GM18909 (cell line): ENCODE measurements around the gene PRADC1.
A peak's percentile ranks its signal among the peaks of the same experiment; 100 is the strongest.
"Not testable (repeated sequence)": the region's sequence is repeated elsewhere in the genome, so short reads cannot be mapped to it uniquely, and the experiment has no call there.

Experiments
- ATAC-seq: cut with Tn5 transposase; IDR thresholded peaks from one replicate; pipeline ENCODE4 v1.9.1; 2021; ENCODE audit warnings: mild to moderate bottlenecking; ENCODE audit not compliant: unreplicated experiment, poor library complexity

Gene PRADC1

GRCh38 chr2:73233154-73233931 lies at the start of gene PRADC1:
Gene PRADC1 (minus strand): TSS chr2:73233239. CDS start chr2:73233160, 79 bp downstream.
- ATAC-seq, result peak; percentile 92

DNA sequence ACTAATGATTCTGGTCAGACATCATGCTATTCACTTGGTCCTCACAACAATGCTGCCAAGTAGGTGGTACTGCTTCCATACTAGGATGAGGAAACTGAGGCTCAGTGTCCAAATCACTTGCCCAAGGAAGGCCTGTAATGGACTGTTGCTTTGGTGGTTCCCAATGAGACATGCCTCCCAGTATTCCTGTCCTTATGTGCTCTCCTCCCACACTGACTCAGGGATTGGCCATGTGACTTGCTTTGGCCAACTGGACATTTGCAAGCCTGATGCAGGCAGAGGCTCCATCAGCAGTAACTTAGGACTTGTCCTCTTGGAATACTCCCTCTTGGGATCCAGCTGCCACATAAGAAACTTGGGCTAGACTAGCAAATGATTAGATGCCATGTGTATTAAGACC lies 48.2 kb upstream of the PRADC1 start:
- no peak for ATAC-seq

- no peak for ATAC-seq
Measured at GRCh38 chr2:73279852-73280251, 46.8 kb upstream of the PRADC1 start.

DNA sequence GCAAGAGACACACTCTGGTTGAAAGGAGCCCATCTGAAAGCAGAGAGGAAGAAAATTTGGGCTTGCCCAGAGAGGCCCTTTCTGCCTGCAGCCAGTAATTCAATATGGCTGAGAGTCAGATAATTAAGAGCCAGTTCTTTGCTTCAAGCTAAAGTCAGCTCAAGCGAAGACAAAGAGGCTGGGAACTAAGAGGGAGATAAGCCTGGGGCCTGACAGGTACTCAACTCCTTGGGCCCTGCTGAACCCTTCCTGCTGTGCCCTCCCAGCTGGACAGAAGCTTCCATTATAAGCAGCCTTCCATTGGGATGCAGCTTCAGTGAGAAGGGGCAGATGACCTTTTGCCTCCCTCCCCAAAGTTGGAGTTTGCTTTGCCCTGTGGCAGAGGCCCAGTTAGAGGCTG lies 39.2 kb upstream of the PRADC1 start:
- ATAC-seq, result no peak

GRCh38 chr2:73269686-73270465 lies 36.8 kb upstream of the PRADC1 start:
- ATAC-seq, result no peak

GRCh38 chr2:73268830-73269685 lies 36.0 kb upstream of the PRADC1 start:
- ATAC-seq, result no peak

GRCh38 chr2:73268366-73268829 lies 35.4 kb upstream of the PRADC1 start:
- ATAC-seq, result no peak

- no peak for ATAC-seq
Measured at GRCh38 chr2:73267008-73267407, 34.0 kb upstream of the PRADC1 start.

DNA sequence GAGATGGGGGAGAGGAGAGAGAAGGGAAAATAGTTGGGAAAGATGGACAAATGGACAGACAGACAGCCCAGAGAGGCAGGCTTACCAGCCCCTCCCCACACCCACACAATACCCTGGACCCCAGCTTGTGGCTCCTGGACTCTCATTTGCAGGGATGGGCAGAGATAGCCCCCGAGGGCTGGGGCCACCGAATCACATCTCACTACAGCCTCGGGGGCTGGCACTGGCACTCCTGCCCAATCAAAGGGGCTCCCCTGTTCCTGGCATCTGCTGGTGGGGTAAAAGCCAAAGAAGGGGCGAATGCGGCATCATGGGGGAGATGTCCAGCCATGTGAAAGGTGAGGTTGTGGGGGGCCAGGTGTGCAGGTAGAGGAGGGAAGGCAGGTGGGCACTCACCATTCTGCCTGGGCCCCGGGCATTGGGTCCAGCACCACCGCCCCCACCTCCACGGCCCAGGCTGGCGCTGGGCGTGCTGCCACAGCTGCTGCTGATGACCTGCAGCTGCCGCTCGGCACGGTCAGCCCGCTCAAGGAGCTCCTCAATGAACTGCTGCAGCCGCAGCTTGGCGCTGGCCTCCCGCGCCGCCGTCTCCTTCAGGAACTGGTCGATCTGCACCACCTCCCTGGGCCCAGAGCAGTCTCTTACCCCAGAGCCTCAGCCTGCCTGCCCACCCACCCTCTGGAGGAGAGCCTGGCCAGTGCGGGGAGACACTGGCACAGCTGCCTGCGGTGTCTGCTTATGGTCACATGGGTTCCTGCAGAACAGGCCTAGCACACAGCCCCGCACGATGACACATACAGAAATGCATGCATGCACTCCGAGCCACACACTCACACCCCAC lies 33.2 kb upstream of the PRADC1 start:
- no peak for ATAC-seq

DNA sequence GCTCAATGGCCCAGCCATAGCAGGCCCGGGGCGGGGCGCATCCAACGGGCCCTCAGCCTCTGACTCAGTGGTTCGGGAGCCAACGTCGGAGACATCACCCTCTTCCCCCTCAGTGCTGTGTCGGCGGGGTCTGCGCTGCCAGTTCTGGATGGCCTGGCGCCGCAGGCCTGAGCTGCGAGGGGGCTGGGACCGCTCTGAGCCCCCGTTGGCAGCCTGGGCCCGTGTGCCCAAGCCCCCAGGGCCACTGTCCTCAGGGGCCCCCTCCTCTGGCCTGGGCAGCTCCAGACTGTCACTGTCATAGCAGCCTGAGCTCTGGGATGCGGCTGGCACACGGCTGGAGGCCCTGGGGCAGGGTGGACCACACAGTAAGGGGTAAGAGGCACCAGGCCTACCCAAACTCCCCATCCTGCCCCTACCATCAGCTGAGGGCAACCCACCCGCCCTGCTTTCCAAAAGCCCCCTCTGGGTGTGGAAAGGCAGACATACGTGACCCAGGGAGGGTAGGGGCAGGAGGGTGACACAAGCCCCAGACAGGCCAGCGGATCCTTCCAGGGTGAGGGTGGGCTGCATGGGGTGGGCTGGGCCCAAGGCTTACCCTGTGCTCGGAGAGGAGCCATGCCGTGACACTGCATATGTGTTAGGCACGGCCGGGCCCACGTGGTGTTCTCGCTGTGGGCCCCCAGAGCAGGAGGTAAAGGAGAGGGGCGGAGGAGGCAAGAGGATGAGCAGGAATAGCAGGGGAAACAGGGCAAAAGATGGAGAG lies 32.4 kb upstream of the PRADC1 start:
- ATAC-seq, result no peak

- no peak for ATAC-seq
Measured at GRCh38 chr2:73264783-73265182, 31.7 kb upstream of the PRADC1 start.

DNA sequence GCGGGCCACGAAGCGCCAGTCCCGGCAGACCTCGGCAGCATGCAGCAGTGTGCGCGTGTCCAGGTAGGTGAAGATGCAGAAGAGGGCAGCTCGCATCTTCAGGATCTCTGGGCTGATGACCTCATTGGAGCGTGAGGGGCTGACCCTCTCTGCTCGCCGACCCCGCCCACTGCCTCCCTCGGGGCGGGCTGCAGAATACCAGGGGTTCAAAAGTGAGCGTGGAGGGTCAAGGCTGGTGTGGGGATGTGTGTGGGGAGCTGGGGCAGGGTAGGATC lies 31.2 kb upstream of the PRADC1 start:
- no peak for ATAC-seq

GRCh38 chr2:73263540-73264331 lies 30.7 kb upstream of the PRADC1 start:
- no peak for ATAC-seq

- not testable (repeated sequence) for ATAC-seq
Measured at GRCh38 chr2:73262691-73263429, 29.8 kb upstream of the PRADC1 start.

GRCh38 chr2:73262108-73262651 lies 29.1 kb upstream of the PRADC1 start:
- ATAC-seq, result no peak

DNA sequence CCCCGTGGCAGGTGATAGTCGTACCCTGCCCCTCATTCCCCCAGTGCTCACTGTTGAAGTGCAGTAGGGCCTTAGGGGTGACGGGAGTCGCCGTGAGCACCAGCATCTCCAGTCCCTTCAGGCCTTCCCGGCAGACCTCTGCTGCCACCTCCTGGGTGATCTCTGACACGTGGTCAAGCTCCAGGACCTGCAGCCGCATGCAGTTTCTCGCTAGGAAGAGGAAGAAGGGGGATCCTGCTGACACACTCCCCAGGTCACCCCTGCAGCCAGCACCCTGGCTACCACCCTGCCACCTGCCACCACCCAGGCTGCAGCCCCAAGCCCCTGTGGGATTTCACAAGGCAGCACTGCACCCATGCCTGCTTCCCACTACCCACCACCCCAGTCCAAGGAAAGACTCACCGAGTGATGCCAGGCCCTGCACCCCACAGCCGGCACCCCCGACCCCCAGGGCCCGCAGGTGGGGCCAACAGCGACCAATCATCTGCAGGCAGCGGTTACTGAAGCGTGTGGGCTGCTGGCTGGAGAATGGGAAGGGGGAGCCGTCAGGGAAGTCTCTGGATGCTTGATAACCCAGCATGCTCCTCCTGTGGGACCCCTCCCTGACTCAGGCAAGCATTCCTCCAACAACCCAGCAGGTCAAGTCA lies 27.4 kb upstream of the PRADC1 start:
- ATAC-seq, result no peak

DNA sequence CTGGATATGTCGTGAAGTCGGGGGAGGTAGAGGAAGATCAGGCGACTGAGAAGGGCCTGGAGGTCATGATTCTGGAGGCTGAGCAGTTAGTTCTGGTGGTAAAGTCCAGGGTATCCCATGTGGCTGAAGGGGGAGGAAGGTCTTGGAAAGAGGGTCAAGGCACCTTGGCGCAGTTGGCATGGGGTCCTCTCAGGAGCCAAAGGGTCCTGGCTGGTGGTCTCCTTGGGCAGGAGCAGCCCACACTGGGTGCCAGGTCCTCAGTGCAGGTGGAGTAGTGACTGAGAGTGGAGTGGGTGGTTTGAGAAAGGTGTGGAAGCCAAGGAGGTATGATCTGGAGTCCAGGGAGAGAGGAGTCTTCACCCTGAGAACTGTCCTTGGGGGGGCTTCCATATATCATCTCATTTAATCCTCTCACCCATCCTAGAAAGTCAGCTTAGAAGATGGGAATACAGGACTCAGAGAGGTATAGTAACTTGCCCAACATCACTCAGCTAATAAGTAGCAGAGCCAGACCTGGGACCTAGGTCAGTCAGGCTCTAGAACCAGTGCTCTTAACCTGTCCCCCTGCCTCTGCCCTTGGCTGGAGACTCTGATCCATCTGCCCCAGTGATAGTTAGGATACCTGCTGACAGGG lies 26.8 kb upstream of the PRADC1 start:
- no peak for ATAC-seq
